Measurements from ENCODE around the gene PPP1R12B.

The PPP1R12B gene

GRCh38 chr1:202584707-202585589, 236.4 kb downstream of the PPP1R12B start:
- no peak for TF ChIP-seq CTCF (IDR thresholded peaks at IDR 0.05; ENCODE audit: low read depth, low read length, poor library complexity, severe bottlenecking)
- TF ChIP-seq EZH2phosphoT487 (IDR thresholded peaks at IDR 0.05; ENCODE audit: borderline replicate concordance, low read length) = no peak
- Histone ChIP-seq H3K4me3 (ENCODE audit: low read length) (no peak overlapping the region), H3F3A (ENCODE audit: control insufficient read depth, insufficient read depth) (no peaks in the 10 kb centered on the region)

GRCh38 chr1:202585590-202585933, 237.1 kb downstream of the PPP1R12B start:
- Histone ChIP-seq H3F3A (ENCODE audit: control insufficient read depth, insufficient read depth) (no peaks in the 10 kb centered on the region), H3K4me1 (ENCODE audit: control insufficient read depth, low read length) (peaks cover 20% of the 10 kb centered on the region), H3K79me2 (ENCODE audit: control insufficient read depth, low read length) (no peaks in the 10 kb centered on the region), H3K9me2 (replicated peaks; ENCODE audit: control insufficient read depth, low read length) (no peaks in the 10 kb centered on the region), H3K9me3 (ENCODE audit: control insufficient read depth, insufficient read depth, low read length) (no peaks in the 10 kb centered on the region), H3K27me3 (ENCODE audit: control insufficient read depth, low read length) (no peaks in the 10 kb centered on the region), H3K4me2 (ENCODE audit: low read length) (no peak overlapping the region), H3K4me3 (ENCODE audit: low read length) (no peak overlapping the region), H3K27ac (ENCODE audit: low read depth, low read length) (no peak overlapping the region), H3K36me3 (ENCODE audit: control insufficient read depth, low read length) (no peaks in the 10 kb centered on the region), H4K20me1 (ENCODE audit: control insufficient read depth, insufficient read depth, low read depth, low read length) (no peaks in the 10 kb centered on the region; the same call in 1 of the 2 replicates)
- TF ChIP-seq CTCF (IDR thresholded peaks at IDR 0.05; ENCODE audit: low read depth, low read length, poor library complexity, severe bottlenecking) (no peak), EZH2phosphoT487 (IDR thresholded peaks at IDR 0.05; ENCODE audit: borderline replicate concordance, low read length) (no peak)

More at GRCh38 chr1:202584707-202585589, 236.4 kb downstream of the PPP1R12B start:
- Histone ChIP-seq H3K36me3 (ENCODE audit: control insufficient read depth, low read length) (no peaks in the 10 kb centered on the region), H3K9me2 (replicated peaks; ENCODE audit: control insufficient read depth, low read length) (no peaks in the 10 kb centered on the region), H3K27ac (ENCODE audit: low read depth, low read length) (no peak overlapping the region), H3K79me2 (ENCODE audit: control insufficient read depth, low read length) (no peaks in the 10 kb centered on the region), H3K4me1 (ENCODE audit: control insufficient read depth, low read length) (peaks cover 20% of the 10 kb centered on the region), H3K9me3 (ENCODE audit: control insufficient read depth, insufficient read depth, low read length) (no peaks in the 10 kb centered on the region), H3K4me2 (ENCODE audit: low read length) (no peak overlapping the region), H4K20me1 (ENCODE audit: control insufficient read depth, insufficient read depth, low read depth, low read length) (no peaks in the 10 kb centered on the region; the same call in 1 of the 2 replicates), H3K27me3 (ENCODE audit: control insufficient read depth, low read length) (no peaks in the 10 kb centered on the region)

GRCh38 chr1:202586018-202586821, 237.7 kb downstream of the PPP1R12B start:
- TF ChIP-seq CTCF (IDR thresholded peaks at IDR 0.05; ENCODE audit: low read depth, low read length, poor library complexity, severe bottlenecking) (no peak), EZH2phosphoT487 (IDR thresholded peaks at IDR 0.05; ENCODE audit: borderline replicate concordance, low read length) (no peak)
- Histone ChIP-seq H3K4me3 (ENCODE audit: low read length) (no peak overlapping the region), H3K36me3 (ENCODE audit: control insufficient read depth, low read length) (no peaks in the 10 kb centered on the region), H3K27ac (ENCODE audit: low read depth, low read length) (no peak overlapping the region), H3K9me3 (ENCODE audit: control insufficient read depth, insufficient read depth, low read length) (no peaks in the 10 kb centered on the region), H3K79me2 (ENCODE audit: control insufficient read depth, low read length) (no peaks in the 10 kb centered on the region), H3F3A (ENCODE audit: control insufficient read depth, insufficient read depth) (no peaks in the 10 kb centered on the region), H4K20me1 (ENCODE audit: control insufficient read depth, insufficient read depth, low read depth, low read length) (no peaks in the 10 kb centered on the region; the same call in 1 of the 2 replicates), H3K4me2 (ENCODE audit: low read length) (no peak overlapping the region), H3K9me2 (replicated peaks; ENCODE audit: control insufficient read depth, low read length) (no peaks in the 10 kb centered on the region), H3K4me1 (ENCODE audit: control insufficient read depth, low read length) (peaks cover 20% of the 10 kb centered on the region), H3K27me3 (ENCODE audit: control insufficient read depth, low read length) (no peaks in the 10 kb centered on the region)
